Osteoblast (primary cell): ENCODE measurements around the gene MYLK2. TPM values are rescaled to one million over a fixed set of nuclear protein-coding genes. Genes with fewer than 3 reads are reported as not detected.

ENCODE experiments used
- DNase-seq: peaks from one replicate; pipeline ENCODE4 v3.0.0; 2011; ENCODE audit warnings: low spot score, mixed read lengths; ENCODE audit not compliant: insufficient read length; ENCODE audit errors: missing footprints
- H2AFZ ChIP-seq: 2 replicates; pipeline ENCODE4 v1.6.0; 2011; ENCODE audit warnings: mild to moderate bottlenecking, low read length
- H3K27ac ChIP-seq: 2 replicates; pipeline ENCODE4 v1.5.1; 2011; ENCODE audit warnings: mild to moderate bottlenecking, low read depth, low read length, moderate library complexity
- H3K27me3 ChIP-seq: 2 replicates; pipeline ENCODE4 v1.6.0; 2012; ENCODE audit warnings: mild to moderate bottlenecking, control low read depth, inconsistent platforms, low read length, moderate library complexity; ENCODE audit not compliant: insufficient read depth
- H3K36me3 ChIP-seq: 2 replicates; pipeline ENCODE4 v1.5.1; 2011; ENCODE audit warnings: mild to moderate bottlenecking, low read length, control low read depth, moderate library complexity; ENCODE audit not compliant: insufficient read depth
- H3K4me1 ChIP-seq: 2 replicates; pipeline ENCODE4 v1.5.1; 2011; ENCODE audit warnings: mild to moderate bottlenecking, low read length, control low read depth, moderate library complexity; ENCODE audit not compliant: insufficient read depth
- H3K4me2 ChIP-seq: 2 replicates; pipeline ENCODE4 v1.6.0; 2011; ENCODE audit warnings: mild to moderate bottlenecking, low read length; ENCODE audit not compliant: insufficient read depth
- H3K4me3 ChIP-seq: fragments of 200-600 bp; sonication (generic); 3 replicates; pipeline ENCODE4 v1.5.1; 2012; ENCODE audit warnings: mild to moderate bottlenecking, low read length, inconsistent platforms; ENCODE audit not compliant: insufficient read depth
- H3K79me2 ChIP-seq: 2 replicates; pipeline ENCODE4 v1.6.0; 2012; ENCODE audit warnings: mild to moderate bottlenecking, low read length, control low read depth, inconsistent platforms; ENCODE audit not compliant: insufficient read depth
- H3K9me3 ChIP-seq: 2 replicates; pipeline ENCODE4 v1.5.1; 2011; ENCODE audit warnings: low read depth, low read length, control low read depth
- H4K20me1 ChIP-seq: 2 replicates; pipeline ENCODE4 v1.6.0; 2012; ENCODE audit warnings: mild to moderate bottlenecking, low read length, control low read depth; ENCODE audit not compliant: insufficient read depth
- CTCF ChIP-seq: IDR thresholded peaks from 2 replicates; pipeline ENCODE4 v1.5.1; 2011; ENCODE audit warnings: mild to moderate bottlenecking, low read depth, low read length, moderate library complexity; ENCODE audit errors: extremely low read depth
- total RNA-seq: library from RNA; depleted of rRNA; stranded (reverse); fragments of >200 nt; gene quantifications from 2 replicates; pipeline ENCODE4 v1.2.3, GENCODE V29; 2012

MYLK2 gene
- total RNA-seq, 1 donor = 0.36 TPM

GRCh38 chr20:31857861-31858759 lies 39.0 kb downstream of the MYLK2 start:
- Histone ChIP-seq H3K27ac (no peak overlapping the region), H3K79me2 (no peaks in the 10 kb centered on the region), H3K4me3 (no peak overlapping the region), H3K27me3 (peaks cover 74% of the 10 kb centered on the region), H2AFZ (no peak overlapping the region), H4K20me1 (no peaks in the 10 kb centered on the region), H3K9me3 (no peaks in the 10 kb centered on the region), H3K4me2 (no peak overlapping the region), H3K4me1 (no peaks in the 10 kb centered on the region), H3K36me3 (no peaks in the 10 kb centered on the region)
- no peak for DNase-seq
- no peak for TF ChIP-seq CTCF

- peaks cover 73% of the 10 kb centered on the region for H3K27me3 ChIP-seq
- no peaks in the 10 kb centered on the region for H3K9me3 ChIP-seq
- no peak overlapping the region for H3K4me2 ChIP-seq
Observed at GRCh38 chr20:31858760-31859083, 39.6 kb downstream of the MYLK2 start.

GRCh38 chr20:31859266-31859997 lies 40.3 kb downstream of the MYLK2 start:
- H2AFZ ChIP-seq = no peak overlapping the region
- no peaks in the 10 kb centered on the region for H3K4me1 ChIP-seq
- H3K4me2 ChIP-seq = no peak overlapping the region
- no peaks in the 10 kb centered on the region for H3K36me3 ChIP-seq
- no peaks in the 10 kb centered on the region for H4K20me1 ChIP-seq
- H3K79me2 ChIP-seq = no peaks in the 10 kb centered on the region
- peaks cover 66% of the 10 kb centered on the region for H3K27me3 ChIP-seq
- H3K27ac ChIP-seq = no peak overlapping the region
- no peaks in the 10 kb centered on the region for H3K9me3 ChIP-seq
- H3K4me3 ChIP-seq = no peak overlapping the region
- DNase-seq = peak; percentile 10
- TF ChIP-seq CTCF = no peak

More at GRCh38 chr20:31858760-31859083, 39.6 kb downstream of the MYLK2 start:
- Histone ChIP-seq H3K4me1 (no peaks in the 10 kb centered on the region), H3K27ac (no peak overlapping the region), H2AFZ (no peak overlapping the region), H3K79me2 (no peaks in the 10 kb centered on the region), H3K36me3 (no peaks in the 10 kb centered on the region), H3K4me3 (no peak overlapping the region), H4K20me1 (no peaks in the 10 kb centered on the region)
- no peak for DNase-seq
- TF ChIP-seq CTCF = no peak

GRCh38 chr20:31859998-31860380 lies 40.8 kb downstream of the MYLK2 start:
- peaks cover 63% of the 10 kb centered on the region for H3K27me3 ChIP-seq
- H3K4me2 ChIP-seq = no peak overlapping the region
- H3K4me3 ChIP-seq = no peak overlapping the region
- no peaks in the 10 kb centered on the region for H3K36me3 ChIP-seq
- peak; percentile 43 for DNase-seq
- no peak overlapping the region for H3K27ac ChIP-seq
- no peaks in the 10 kb centered on the region for H3K9me3 ChIP-seq
- no peaks in the 10 kb centered on the region for H4K20me1 ChIP-seq
- H3K4me1 ChIP-seq = no peaks in the 10 kb centered on the region
- H2AFZ ChIP-seq = no peak overlapping the region
- no peaks in the 10 kb centered on the region for H3K79me2 ChIP-seq
- TF ChIP-seq CTCF = no peak
